ENCODE data around the gene WSB2. TPM values are rescaled to one million over a fixed set of nuclear protein-coding genes. Genes with fewer than 3 reads are reported as not detected.

WSB2 gene
- polyA plus RNA-seq, 1 donor (not counting 4 experiments of a cell fraction or from before 2014, with no cell fraction given), result 84.0 TPM

GRCh38 chr12:118032188-118032587 lies 28.8 kb downstream of the WSB2 start:
- Histone ChIP-seq H3K79me2 (ENCODE audit: control insufficient read depth, insufficient read depth, low read length) (no peaks in the 10 kb centered on the region), H3K9me3 (ENCODE audit: control insufficient read depth, low read depth, low read length) (no peaks in the 10 kb centered on the region), H3K9ac (ENCODE audit: control insufficient read depth, extremely low read depth, insufficient read depth, low read length) (no peak overlapping the region), H3K9me1 (ENCODE audit: control insufficient read depth, extremely low read depth, insufficient read depth, low read length) (no peaks in the 10 kb centered on the region), H3K27me3 (ENCODE audit: control insufficient read depth, extremely low read depth, insufficient read depth, low read length) (no peaks in the 10 kb centered on the region), H3K4me3 (ENCODE audit: control insufficient read depth in 2 of 3, extremely low read depth in 1 of 3, insufficient read depth in 2 of 3, low read depth in 1 of 3, low read length in 3 of 3) (no peak overlapping the region), H3K36me3 (ENCODE audit: control insufficient read depth in 2 of 2, extremely low read depth in 1 of 2, insufficient read depth in 2 of 2, low read length in 2 of 2) (peaks cover 32 to 33% of the 10 kb centered on the region in 2 experiments), H3K4me1 (ENCODE audit: control insufficient read depth, extremely low read depth, insufficient read depth, low read length) (no peaks in the 10 kb centered on the region), H2AFZ (ENCODE audit: control insufficient read depth, low read length) (no peak overlapping the region), H3K27ac (ENCODE audit: control insufficient read depth, insufficient read depth, low read length) (no peak overlapping the region), H4K20me1 (ENCODE audit: control insufficient read depth, extremely low read depth, insufficient read depth, low read length) (no peaks in the 10 kb centered on the region), H3K4me2 (ENCODE audit: control insufficient read depth, extremely low read depth, insufficient read depth, low read depth, low read length) (no peak overlapping the region)
- TF ChIP-seq EZH2 (IDR thresholded peaks at IDR 0.05; ENCODE audit: low read length) (no peak), CTCF (optimal IDR thresholded peaks at IDR 0.05 in 1 of 3, IDR thresholded peaks at IDR 0.05 in 1 of 3, conservative IDR thresholded peaks at IDR 0.05 in 1 of 3; ENCODE audit: extremely low read depth in 1 of 3, insufficient read depth in 2 of 3, low read length in 3 of 3) (no peak)
- no peak for FAIRE-seq
- dilution Hi-C loops (cut with MboI; ENCODE audit: extremely low pct_ligation_motif_present, low sequenced_read_pairs), result no loop called here
- DNase-seq (ENCODE audit: low read depth, low spot score), result no peak

GRCh38 chr12:118029166-118029565 lies 31.8 kb downstream of the WSB2 start:
- Histone ChIP-seq H4K20me1 (ENCODE audit: control insufficient read depth, extremely low read depth, insufficient read depth, low read length) (no peaks in the 10 kb centered on the region), H3K4me3 (ENCODE audit: control insufficient read depth in 2 of 3, extremely low read depth in 1 of 3, insufficient read depth in 2 of 3, low read depth in 1 of 3, low read length in 3 of 3) (no peak overlapping the region), H3K9me3 (ENCODE audit: control insufficient read depth, low read depth, low read length) (no peaks in the 10 kb centered on the region), H2AFZ (ENCODE audit: control insufficient read depth, low read length) (no peak overlapping the region), H3K27me3 (ENCODE audit: control insufficient read depth, extremely low read depth, insufficient read depth, low read length) (no peaks in the 10 kb centered on the region), H3K4me1 (ENCODE audit: control insufficient read depth, extremely low read depth, insufficient read depth, low read length) (no peaks in the 10 kb centered on the region), H3K9ac (ENCODE audit: control insufficient read depth, extremely low read depth, insufficient read depth, low read length) (no peak overlapping the region), H3K9me1 (ENCODE audit: control insufficient read depth, extremely low read depth, insufficient read depth, low read length) (no peaks in the 10 kb centered on the region), H3K27ac (ENCODE audit: control insufficient read depth, insufficient read depth, low read length) (no peak overlapping the region), H3K36me3 (ENCODE audit: control insufficient read depth in 2 of 2, extremely low read depth in 1 of 2, insufficient read depth in 2 of 2, low read length in 2 of 2) (peaks cover 14 to 31% of the 10 kb centered on the region in 2 experiments), H3K79me2 (ENCODE audit: control insufficient read depth, insufficient read depth, low read length) (no peaks in the 10 kb centered on the region), H3K4me2 (ENCODE audit: control insufficient read depth, extremely low read depth, insufficient read depth, low read depth, low read length) (no peak overlapping the region)
- dilution Hi-C loops (cut with MboI; ENCODE audit: extremely low pct_ligation_motif_present, low sequenced_read_pairs), result no loop called here
- no peak for FAIRE-seq
- no peak for DNase-seq (ENCODE audit: low read depth, low spot score)
- TF ChIP-seq CTCF (optimal IDR thresholded peaks at IDR 0.05 in 1 of 3, IDR thresholded peaks at IDR 0.05 in 1 of 3, conservative IDR thresholded peaks at IDR 0.05 in 1 of 3; ENCODE audit: extremely low read depth in 1 of 3, insufficient read depth in 2 of 3, low read length in 3 of 3) (no peak), EZH2 (IDR thresholded peaks at IDR 0.05; ENCODE audit: low read length) (no peak)
